NK-92 (cell line): ENCODE measurements around the gene FIGNL1.
"Not testable (repeated sequence)": the region's sequence is repeated elsewhere in the genome, so short reads cannot be mapped to it uniquely, and the experiment has no call there.

Experiments
- DNase-seq: peaks from one replicate; lab custom pipeline; 2025; ENCODE audit not compliant: unreplicated experiment; lab: John Stamatoyannopoulos, UW

Gene FIGNL1

GRCh38 chr7:50471970-50472369, 21.8 kb upstream of the FIGNL1 start:
- no peak for DNase-seq

- no peak for DNase-seq
Measured at GRCh38 chr7:50470250-50471163, 20.4 kb upstream of the FIGNL1 start.

GRCh38 chr7:50469181-50469580, 19.0 kb upstream of the FIGNL1 start:
- DNase-seq, result no peak

DNA sequence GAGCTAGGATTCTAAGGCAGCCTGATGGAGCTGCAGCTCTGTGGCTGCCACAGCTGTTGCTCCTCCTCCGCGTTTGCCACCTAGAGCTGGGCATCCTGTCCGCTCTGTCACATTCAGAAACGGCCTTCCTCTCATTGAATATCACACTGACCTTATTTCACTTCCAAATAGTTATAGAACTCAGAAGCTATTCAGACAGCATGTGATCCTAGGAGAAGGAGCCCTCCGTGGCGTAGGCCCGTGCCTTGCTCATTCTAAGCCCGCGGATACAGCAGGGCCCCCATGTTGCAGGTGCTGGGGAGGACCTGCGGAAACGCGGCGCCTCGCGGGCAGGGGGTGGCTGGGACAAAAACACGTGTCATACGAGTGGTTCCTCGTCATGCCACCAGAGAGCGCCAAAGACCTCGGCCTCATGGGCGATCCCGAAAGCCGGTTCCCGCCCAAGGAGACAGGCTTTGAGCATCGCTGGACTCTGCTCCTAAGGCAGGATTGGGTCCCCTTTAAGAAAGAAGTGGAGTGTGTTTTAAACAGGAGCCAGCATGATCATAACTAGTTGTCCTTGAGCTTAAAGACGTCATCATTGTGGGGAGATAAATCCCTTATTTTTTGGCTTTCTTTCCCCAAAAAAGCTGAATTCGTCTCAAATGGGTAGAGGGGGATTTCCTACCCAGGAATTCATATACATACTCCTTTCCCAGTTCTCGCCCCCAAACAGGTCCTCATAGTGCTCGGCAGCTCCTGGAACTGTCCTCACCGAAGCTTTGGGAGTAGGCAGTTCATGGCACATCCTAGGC, 17.9 kb upstream of the FIGNL1 start:
- DNase-seq, result no peak

DNA sequence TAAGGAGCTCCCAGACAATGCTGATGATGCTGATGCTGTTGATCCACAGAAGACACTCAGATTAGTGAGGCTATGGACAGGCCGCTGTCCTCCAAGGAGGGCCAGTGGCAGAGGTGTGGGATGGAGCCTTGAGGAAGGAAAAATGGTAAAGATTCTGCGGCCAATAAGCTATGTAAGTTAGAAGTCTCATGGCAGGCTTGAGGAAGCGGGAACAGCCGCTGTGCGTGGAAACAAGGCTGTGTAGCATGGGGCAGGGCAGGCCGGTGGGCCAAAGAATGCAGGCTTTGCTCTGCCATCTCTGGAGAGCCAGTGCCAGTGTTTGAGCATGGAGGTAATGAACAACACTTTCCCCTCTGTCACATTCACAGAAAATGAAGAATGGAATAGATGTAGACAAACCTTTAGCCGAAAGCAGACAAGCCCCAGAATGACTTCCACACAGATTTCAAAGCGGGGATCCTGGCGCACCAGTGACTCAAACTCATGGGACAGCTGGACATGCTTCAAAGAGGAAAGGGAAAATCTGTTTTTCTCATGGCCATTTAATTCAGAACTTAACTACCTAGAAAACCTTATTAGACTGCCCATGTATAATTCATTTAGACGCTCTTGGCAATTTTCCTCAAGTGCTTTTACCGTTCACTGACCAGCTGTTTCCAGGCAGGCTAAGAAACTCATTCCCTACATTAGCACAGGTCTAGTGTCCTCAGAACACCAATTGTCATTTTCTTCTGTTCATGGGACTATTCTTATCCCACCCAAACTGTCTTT, 16.9 kb upstream of the FIGNL1 start:
- DNase-seq, result no peak

GRCh38 chr7:50463035-50463434, 12.9 kb upstream of the FIGNL1 start:
- no peak for DNase-seq

- DNase-seq, result no peak
Measured at GRCh38 chr7:50462361-50462760, 12.2 kb upstream of the FIGNL1 start.

GRCh38 chr7:50461695-50462094, 11.5 kb upstream of the FIGNL1 start:
- DNase-seq, result no peak

- not testable (repeated sequence) for DNase-seq
Measured at GRCh38 chr7:50459183-50459582, 9.0 kb upstream of the FIGNL1 start.

- DNase-seq, result not testable (repeated sequence)
Measured at GRCh38 chr7:50458651-50459050, 8.5 kb upstream of the FIGNL1 start.

- no peak for DNase-seq
Measured at GRCh38 chr7:50456371-50457123, 6.4 kb upstream of the FIGNL1 start.

GRCh38 chr7:50455658-50456057, 5.5 kb upstream of the FIGNL1 start:
- DNase-seq, result no peak

DNA sequence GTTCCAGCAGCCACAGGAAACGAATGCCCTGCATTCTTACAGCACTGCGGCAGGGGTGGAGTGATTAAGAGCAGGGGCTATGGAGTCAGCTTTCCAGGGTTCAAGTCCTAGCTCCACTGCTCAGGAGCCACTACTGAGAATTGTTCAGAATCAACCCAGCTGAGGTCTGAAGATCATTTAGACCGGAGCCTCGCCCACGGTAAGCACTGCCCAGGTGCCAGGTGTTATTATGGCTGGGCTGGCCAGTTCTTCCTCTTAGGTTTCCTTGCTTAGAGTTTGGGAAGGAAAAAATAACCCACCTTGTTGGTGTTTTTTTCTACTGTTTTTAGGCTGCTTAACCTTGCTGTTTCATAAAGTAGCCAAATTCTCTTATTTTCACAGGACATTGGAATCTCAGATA, 4.8 kb upstream of the FIGNL1 start:
- DNase-seq, result no peak

- no peak for DNase-seq
Measured at GRCh38 chr7:50450590-50451032, 461 bp upstream of the FIGNL1 start.

DNA sequence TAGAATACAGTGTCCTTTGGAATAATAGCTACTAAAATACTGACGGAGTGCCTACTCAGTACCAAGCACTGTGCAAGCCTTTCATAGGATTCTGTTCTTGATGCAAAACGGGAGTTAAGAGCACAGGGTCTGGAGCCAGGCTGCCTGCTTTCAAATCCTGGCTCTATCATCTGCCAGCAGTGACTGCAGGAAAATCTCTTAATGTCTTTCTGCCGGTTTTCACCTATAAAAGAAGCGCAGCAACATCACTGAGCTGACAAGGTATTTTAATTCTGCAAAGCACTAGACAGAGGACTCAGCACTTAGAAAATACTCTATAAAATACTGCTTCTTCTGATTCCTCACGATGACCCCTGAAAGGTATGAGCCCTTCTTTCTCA, 659 bp downstream of the FIGNL1 start:
- DNase-seq, result no peak

DNA sequence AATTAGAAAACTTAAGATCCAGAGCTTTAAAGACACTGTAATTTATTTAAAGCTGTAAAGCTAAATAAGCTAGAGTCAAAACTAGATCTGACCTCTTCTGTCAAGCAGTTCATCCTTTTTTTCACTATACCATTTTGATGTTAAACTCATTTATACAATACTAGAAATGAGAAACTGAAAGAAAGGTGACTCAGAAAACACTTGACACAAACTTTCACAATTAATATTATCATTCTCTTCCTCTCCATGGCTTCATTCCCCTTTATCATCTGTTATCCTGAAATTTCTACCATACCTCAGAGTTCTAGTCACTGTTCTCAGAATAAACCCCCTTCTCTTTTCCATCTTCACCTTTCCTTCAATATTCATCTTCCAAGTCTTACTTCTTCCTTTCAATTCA, 1.3 kb downstream of the FIGNL1 start:
- no peak for DNase-seq

DNA sequence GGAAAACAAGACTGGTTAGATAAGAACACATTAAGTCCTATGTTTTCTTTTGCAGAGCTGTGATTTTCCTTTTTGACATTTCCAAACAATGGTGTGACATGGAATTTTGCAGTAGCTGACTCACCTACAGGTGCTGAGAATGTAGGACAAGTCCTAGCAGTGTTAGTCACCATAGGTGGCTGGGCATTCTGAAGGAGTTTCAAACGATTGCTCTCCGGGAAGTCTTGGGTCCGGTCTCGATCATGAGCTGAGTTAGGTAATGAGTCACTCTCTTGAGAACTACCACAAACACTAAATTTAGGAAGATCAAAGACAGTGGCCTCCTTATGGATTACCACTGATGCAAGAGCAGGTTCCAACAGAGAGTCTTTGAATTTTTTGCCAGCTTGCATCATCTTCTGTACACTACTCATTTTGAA, 3.6 kb downstream of the FIGNL1 start:
- DNase-seq, result no peak

DNA sequence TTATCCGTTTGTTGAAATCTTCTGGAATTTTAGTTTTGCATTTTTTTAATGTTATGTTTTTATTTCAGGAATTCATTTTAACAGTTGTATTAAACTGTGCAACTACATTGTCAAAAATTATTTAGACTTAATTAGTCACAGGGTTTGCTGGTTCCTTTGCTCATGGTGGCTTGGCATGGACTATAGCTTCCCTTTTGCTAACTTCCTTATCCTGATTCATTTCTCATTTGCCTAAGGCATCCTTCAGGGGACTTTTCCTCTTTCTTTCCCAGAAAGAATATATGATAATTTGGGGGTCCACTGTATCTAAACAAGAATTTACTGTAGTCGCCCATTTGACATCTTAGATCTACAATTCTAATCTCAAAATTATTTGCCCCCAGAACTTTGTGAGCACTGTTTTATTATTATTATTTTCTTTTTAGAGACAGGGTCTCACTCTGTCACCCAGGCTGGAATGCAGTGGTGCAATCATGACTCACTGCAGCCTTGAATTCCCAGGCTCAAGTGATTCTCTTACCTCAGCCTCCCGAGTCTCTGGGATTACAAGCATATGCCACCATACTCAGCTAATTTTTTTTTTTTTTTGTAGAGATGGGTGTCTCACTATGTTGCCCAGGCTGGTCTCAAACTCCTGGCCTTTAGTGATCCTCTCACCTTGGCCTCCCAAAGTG, 13.9 kb downstream of the FIGNL1 start:
- DNase-seq, result no peak

DNA sequence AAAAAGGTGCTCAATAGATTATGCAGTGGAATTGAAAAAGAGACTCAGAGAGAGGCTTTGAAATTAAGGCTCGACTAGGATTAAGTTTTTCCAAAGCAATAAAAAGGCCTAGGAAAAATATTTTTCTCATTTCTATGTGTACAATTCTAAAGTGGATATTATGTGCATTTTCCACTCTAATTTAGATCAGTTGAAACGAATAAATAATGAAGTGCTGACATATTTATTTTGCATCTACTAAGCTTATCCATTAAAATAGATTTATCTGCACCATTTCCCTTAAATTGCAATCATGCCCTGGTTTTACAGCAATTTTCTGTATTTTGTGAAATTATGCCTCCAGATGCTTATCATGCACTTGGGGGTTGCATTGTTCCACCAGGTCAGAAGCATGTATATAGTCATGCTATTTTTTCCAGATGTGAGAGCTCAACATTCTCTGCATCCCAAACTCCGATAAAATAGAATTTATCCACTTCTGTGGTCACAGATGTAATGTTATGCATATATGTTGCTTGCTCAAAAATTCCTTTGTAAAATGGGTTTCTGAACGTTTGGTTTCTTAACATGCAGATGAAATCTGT, 18.3 kb downstream of the FIGNL1 start:
- DNase-seq, result no peak

DNA sequence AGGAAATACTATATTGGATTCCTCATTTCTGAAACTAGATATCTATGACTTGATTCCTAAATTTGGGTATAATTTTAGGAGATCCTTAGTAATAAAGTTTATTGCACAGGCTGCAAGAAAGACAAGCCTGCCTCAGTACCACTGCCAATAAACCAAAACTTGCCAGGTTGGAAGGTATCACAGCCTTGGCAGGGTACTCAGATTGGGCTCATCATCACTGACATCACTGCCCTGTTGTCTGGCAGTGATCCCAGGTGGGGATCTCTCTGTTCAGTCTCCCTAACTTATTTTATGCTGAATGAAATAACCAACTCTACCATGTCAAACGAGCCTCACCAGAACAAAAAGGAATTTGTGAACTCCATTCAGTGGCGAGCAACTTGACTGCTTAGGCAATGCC, 18.8 kb downstream of the FIGNL1 start:
- DNase-seq, result no peak
